Renal pelvis (tissue), 4 donors: ENCODE measurements around the gene SOBP. TPM values are rescaled to one million over a fixed set of nuclear protein-coding genes. Genes with fewer than 3 reads are reported as not detected.

Experiments
- DNase-seq: peaks from one replicate; pipeline ENCODE4 v3.0.0-alpha.2; 2013
- polyA plus RNA-seq, 3 donors: library from polyadenylated mRNA; unstranded; fragments of 120-200 nt; gene quantifications; one replicate each; pipeline ENCODE4 v1.2.1, GENCODE V29; 2013; ENCODE audit not compliant: insufficient read length in 3 of 3

Gene SOBP
- polyA plus RNA-seq, 3 donors = 11.0 to 15.3 (median 12.6) TPM

DNA sequence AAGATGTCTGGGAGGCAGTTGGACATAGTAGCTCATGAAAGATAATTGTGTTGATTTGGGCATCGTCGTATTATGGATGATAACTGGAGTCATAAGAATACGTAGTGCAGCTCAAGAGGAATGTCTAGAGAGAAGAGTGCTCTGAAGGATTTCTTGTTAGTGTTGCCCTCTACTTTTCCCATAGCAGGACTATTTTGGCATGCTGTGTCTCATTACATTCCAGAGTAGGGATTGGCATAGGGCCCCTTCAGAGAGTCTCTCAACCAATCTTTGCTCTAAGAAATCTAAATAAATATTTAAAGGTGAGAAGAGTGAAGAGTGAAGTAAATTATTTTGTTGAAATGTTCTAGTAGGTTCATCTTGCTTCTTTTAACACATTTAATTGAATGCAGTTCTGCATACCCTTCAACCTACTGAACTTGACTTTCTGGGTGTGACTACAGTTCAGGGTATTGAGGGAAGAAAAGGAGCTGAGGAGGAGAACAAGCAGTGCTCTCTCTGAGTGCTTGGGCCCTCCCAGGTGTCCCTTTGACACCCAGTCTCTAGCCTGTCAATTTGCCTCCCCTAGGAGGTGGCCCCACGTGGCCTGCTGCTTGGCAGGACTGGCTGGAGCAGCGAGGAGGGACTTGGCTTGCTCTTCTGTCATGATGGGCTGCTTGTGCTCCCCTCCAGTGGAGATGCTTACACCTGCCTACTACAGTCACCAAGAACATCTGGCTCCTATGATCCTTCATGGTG is 33.3 kb downstream of the SOBP start:
- no peak for DNase-seq

GRCh38 chr6:107523794-107524193 is 33.9 kb downstream of the SOBP start:
- no peak for DNase-seq

DNA sequence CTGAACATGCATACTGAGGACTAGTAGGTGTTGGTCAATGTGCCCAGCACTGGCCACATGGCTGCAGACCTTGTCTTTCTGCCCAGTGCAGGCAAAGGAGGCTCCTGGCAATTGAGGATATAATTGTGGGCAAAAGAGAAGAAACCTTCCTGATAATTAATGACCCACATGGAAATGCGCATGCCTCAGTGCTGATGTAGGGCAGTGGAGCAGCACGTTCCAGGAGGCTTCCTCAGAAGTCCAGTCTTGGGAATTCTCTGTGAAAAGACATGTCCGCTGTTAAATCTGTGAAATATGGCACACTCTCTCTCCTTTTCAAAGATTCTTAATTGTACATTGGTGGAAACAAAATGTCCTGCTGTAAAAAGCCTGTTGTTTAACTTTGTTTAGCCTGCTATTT is 34.7 kb downstream of the SOBP start:
- no peak for DNase-seq

DNA sequence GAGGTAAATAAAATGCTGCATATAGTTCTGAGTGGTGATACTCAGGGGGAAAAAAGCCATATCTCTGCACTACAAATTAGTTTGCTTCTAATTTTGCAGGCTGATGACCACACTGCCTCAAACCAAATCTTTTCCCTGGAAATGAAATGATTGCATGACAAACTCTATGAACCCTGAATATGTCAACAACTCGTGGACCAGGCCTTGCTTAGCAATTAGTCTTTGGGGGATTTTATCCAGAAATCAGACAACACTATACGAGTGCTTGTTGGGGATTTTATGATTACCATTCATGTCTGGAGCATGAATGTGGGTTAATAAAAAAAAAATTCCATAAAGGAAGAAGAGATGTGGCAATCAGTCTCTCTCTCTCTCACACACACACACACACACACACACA is 42.0 kb downstream of the SOBP start:
- no peak for DNase-seq

DNA sequence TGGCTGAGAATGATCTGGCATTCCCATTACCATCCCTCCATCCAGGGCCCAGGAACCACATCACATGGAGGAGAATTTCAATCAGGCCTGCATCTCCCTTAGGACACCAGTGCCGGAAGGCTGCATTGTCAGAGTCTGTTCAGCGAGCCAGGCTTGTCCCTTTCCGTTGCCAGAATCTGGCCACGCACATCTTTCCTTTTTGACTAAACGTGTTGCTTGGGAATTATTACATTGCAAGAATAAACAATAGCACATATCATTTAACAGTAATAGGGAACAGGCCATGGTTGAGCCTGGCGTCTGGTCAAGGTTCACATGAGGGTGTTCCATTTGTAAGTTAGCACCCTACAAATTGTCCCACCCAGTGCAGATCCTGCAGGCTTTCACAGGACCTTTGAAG is 42.8 kb downstream of the SOBP start:
- DNase-seq = no peak

DNA sequence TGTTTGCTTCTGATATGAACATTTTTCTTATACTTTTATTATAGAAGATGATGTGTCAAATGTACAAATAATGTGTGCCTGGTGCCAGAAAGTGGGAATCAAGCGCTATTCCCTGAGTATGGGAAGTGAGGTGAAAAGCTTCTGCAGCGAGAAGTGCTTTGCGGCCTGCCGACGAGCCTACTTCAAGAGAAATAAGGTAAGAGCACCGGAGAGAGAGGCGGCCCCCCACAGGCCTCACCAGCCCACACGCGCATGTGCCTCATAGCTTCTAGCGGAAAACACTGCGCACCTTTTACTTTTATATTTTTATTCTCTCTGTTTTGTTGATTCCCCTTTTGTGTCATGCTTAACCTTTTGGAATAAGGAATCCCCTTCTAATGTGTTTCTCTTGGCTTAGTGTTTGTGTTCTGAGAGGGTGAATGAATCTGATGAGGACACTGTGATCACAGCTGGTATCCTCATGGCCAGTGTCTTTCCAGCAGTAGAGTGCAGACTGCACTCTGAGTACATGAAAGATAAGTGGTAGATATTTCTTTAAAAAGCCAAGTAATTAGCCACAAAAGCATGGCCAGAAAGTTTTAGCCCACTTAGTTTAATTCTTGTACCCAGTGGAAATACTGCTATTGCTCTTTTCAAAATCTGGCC is 43.6 kb downstream of the SOBP start:
- DNase-seq = no peak

GRCh38 chr6:107534571-107535141 is 44.7 kb downstream of the SOBP start:
- no peak for DNase-seq

GRCh38 chr6:107535626-107536025 is 45.7 kb downstream of the SOBP start:
- DNase-seq = no peak

DNA sequence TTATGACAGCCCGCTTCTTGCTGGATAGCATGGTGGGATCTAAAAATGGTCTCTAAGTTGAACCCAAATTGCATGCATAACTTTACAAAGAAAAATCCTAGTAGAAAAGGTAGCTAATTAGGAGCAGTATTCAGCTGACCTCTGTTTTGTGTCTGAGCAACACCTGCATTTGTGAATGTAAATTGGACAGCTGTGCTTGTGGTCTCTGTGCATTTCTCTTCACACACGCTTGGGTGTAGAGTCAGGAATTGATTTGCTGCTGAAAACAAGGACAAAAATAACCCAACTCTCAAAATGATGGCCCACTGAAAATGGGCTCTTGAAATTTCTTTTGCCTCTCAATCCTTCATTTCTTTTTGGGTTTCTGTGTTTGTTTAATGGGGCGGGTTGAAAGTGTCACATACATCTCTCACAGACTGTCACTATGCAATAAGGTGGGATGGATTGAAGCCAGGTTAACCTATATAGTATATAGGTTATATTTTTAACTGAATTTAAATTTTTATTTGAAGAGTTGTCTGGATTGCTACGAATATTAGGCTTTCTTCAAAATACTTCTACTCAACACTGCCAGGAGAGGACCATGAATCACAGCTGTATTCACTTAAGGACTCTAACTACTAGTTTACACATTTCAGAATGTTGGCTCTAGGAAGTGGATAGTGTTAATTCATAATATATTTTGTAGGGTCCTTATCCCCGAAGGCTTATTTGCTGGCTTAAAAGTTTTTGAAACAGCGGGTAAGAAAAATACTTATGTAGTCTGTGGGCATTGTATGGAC is 46.5 kb downstream of the SOBP start:
- no peak for DNase-seq

DNA sequence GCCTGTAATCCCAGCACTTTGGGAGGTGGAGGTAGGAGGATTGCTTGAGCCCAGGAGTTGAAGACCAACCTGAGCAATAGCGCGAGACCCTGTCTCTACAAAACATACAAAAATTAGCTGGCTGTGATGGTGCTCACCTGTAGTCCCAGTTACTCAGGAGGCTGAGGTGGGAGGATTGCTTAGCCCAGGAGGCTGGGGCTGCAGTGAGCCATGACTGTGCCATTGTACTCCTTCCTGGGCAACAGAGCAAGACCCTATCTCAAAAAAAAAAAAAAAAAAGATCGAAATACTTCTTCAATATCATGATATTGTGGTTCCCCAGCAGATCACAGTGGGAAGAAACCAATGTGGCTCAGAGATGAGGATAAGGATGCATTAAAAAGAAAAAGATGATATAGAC is 47.6 kb downstream of the SOBP start:
- DNase-seq = no peak

GRCh38 chr6:107538856-107539387 is 49.0 kb downstream of the SOBP start:
- DNase-seq = no peak

GRCh38 chr6:107539409-107539808 is 49.5 kb downstream of the SOBP start:
- peak; percentile 54 for DNase-seq

- no peak for DNase-seq
Measured at GRCh38 chr6:107539849-107540464, 50.0 kb downstream of the SOBP start.

DNA sequence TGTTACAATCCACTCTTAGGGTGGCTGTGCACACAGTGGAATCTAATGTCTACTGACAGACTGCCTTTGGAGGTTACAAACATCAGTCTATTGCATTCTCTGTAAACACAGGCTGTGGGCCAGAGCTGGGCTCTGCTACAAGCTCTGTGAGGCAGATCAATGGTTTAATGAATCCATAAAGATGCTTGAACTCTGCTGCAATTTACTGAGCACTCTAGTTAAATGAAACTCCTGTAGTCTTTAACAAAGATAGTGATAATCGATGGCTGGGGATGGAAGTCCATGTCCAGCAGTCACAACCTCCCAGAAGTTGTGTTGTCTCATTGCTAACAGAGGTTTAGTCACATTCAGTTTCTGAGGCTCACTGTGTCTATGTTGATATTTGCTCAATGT is 50.5 kb downstream of the SOBP start:
- no peak for DNase-seq

GRCh38 chr6:107542192-107542668 is 52.3 kb downstream of the SOBP start:
- DNase-seq = no peak

DNA sequence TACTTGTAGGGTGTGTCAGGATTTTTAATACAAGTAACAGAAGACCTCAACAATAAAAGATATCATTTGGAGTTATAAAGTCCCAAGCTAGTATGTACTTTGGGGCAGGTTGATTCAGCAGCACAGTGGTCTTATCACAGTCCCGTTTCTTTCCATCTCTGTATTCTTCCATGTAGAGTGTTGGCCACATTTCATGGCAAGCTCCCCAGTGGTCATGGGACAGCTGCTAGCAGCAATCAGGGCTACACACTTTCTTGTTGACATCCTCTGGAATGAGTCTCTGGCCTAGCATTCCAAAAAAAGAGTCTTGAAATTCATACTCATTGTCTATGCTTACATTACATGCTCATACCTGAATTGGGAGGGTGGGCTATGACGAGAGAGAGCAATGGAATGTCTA is 53.2 kb downstream of the SOBP start:
- no peak for DNase-seq

GRCh38 chr6:107543567-107543966 is 53.6 kb downstream of the SOBP start:
- no peak for DNase-seq

DNA sequence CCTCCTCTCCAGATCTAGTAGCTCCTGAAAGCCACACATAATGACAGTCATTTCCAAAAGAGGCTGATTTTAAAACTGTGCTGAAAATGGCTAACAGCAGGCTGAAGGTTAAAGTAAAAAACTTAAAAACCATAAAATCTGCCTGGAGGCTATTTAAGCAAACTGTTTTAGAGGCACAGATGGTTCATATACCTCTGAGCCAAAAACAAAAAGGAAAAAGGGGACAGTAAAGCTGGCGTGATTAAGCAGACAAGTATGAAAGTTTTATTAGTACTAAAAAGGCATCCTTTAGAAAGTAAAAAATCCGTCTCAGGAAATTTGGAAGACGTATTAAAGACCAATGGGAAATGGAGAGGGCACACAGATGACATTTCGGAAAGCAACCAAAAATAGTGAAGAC is 55.8 kb downstream of the SOBP start:
- peak; percentile 31 for DNase-seq

DNA sequence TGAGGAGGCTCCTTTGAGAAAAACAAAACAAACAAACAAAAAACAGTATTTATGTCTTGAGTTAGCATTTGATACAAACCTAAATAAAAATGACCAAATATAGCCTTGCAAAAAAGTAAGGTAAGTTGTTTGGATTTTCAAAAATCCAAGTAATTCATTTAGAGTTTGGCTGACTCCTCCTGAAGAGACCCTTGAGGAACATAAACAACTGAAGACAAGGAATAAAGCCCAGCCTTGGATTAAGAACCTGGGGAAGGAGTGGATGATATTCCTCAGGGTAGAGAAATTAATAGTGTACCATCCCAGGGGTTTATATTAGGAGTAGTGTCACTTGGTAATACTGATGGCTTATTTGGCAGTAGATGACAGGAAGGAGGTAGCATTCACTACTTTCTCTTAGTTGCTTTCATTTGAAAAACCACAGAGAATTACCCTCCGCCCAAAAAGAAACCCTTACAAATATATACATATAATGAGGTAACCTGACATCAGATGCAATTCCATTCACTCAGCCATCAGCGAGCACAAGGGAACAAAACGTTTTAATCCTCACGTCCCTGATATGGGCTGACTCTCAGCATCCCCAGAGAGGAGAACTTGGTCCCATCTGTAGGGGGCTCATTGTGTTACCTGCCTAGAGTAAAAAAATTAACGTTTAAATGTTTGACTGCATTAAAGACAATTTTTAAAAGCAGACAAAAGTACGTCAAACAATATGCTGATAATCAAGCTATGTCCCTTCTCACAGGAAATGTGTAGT is 57.0 kb downstream of the SOBP start:
- DNase-seq = no peak

DNA sequence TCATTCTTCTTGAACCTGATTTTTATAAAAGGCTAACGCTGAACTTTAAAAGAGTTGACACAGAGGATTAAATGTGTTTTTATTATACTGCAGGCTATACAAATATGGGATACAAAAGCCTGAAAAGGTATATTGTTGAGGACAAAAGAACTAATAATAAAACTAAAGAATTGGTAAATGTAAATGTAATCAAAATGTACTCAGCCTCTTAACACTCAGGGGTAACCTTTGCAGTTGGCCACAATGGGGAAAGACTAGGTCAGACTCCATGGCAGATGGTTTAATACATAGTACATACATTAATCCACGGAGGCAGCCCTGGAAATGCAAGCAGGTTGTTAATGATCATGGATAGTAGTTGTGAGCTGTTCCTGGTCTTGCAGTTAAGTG is 57.5 kb downstream of the SOBP start:
- DNase-seq = no peak

GRCh38 chr6:107550241-107550840 is 60.4 kb downstream of the SOBP start:
- DNase-seq = no peak
